Ovary (tissue), 10 donors: ENCODE results near the gene POR. TPM values are rescaled to one million over a fixed set of nuclear protein-coding genes. Genes with fewer than 3 reads are reported as not detected.

Experiments used
- DNase-seq, 5 donors: peaks; one replicate each; pipeline ENCODE4 v3.0.0-alpha.2; 2019 to 2020
- H3K27ac ChIP-seq, 2 donors: fragments of 200-600 bp; one replicate each; pipeline versions ENCODE4 v1.5.1 to v1.8.0; 2019 to 2022
- H3K27me3 ChIP-seq: fragments of 200-600 bp; one replicate; pipeline ENCODE4 v1.8.0; 2022
- H3K36me3 ChIP-seq: fragments of 200-600 bp; sonication (generic); one replicate; pipeline ENCODE4 v1.5.1; 2019
- H3K4me1 ChIP-seq: one replicate; pipeline ENCODE4 v1.8.1; 2013; ENCODE audit warnings: mild to moderate bottlenecking, moderate library complexity; ENCODE audit not compliant: insufficient read depth
- H3K4me3 ChIP-seq: fragments of 200-600 bp; sonication (generic); one replicate; pipeline ENCODE4 v1.5.1; 2017
- H3K9me3 ChIP-seq, 2 donors: fragments of 200-600 bp in 1 of 2; sonication (generic) in 1 of 2; one replicate each; pipeline versions ENCODE4 v1.5.1 to v1.8.1; 2013 to 2019; ENCODE audit warnings: mild to moderate bottlenecking in 1 of 2, moderate library complexity in 1 of 2
- EP300 ChIP-seq: sonication (generic); formaldehyde crosslinking; IDR thresholded peaks from one replicate; pipeline ENCODE4 v1.6.1; 2017; ENCODE audit warnings: antibody characterized with exemption
- POLR2A ChIP-seq: fragments of 450-650 bp; IDR thresholded peaks from one replicate; pipeline ENCODE4 v1.6.1; 2017; ENCODE audit warnings: antibody characterized with exemption, mild to moderate bottlenecking, moderate library complexity
- WGBS, 3 donors: extraction: QIAGEN DNeasy Blood & Tissue Kit in 1 of 3; methylation state at CpG; one replicate each; pipeline versions ENCODE4 v1.1.5 to v1.1.7; 2013 to 2017; 5-methylcytosine and 5-hydroxymethylcytosine counted together
- intact Hi-C, 4 donors: fragments of 100-400 bp; cut with DNase I; formaldehyde crosslinking; loops; one replicate each; pipeline versions ENCODE4 v1.11.0 to v1.15.1; 2022 to 2023
- long read RNA-seq, 3 donors: library from polyadenylated mRNA in 2 of 3; unstranded in 2 of 3; transcript quantifications; one replicate each; pipeline ENCODE4 v2.0.0 and lab custom pipeline, GENCODE V29; 2021 to 2026
- polyA plus RNA-seq, 2 donors: library from polyadenylated mRNA; stranded (reverse); fragments of 200-250 nt in 1 of 2; fragments of 350-450 nt in 1 of 2; fragmentation: Illumina TruSeq in 1 of 2; extraction: RNeasy Lipid Tissue Mini Kit (QIAGEN cat#74804) in 1 of 2; gene quantifications; one replicate each; pipeline ENCODE4 v1.2.3, GENCODE V29; 2013 to 2014
- total RNA-seq, 7 donors: library from RNA; depleted of rRNA in 2 of 7; stranded (reverse); fragments of >200 nt in 2 of 7; fragmentation: NEBNext Ultra II Directional in 3 of 7; extraction: Animal tissue kit (Norgen Biotek cat#: 25700) in 3 of 7; gene quantifications; one replicate each; pipeline versions ENCODE4 v1.1.0 to v1.2.4, GENCODE V29; 2016 to 2023
- TF ChIP-seq, protein P1 (sequence below), 3 donors: fragments of 450-650 bp in 2 of 3; fragments of 200-600 bp in 1 of 3; IDR thresholded peaks; one replicate each; pipeline versions ENCODE4 v1.5.1 to v1.8.0; 2016 to 2022; ENCODE audit warnings: antibody characterized with exemption in 3 of 3, mild to moderate bottlenecking in 1 of 3
- donor health status: DM: no; HTN: no; CAD: no; lungs with moderate emphysema.
- donor health status: DM: no; HTN: no; CAD: no.
- donor health status: Bipolar disorder and iron deficiency.
- donor health status: DM: yes; HTN: yes; CAD: no.
- donor health status: DM: no; HTN: no; CAD: no.
- donor health status: DM: yes; HTN: yes; CAD: no.

The POR gene
- total RNA-seq: 100 to 1,000 TPM in 6 of 7 donors, 10 to 100 TPM in 1; 91.2 to 191 (median 148) TPM
- 100 to 1,000 TPM in 1 of 2 donors, 10 to 100 TPM in 1; 71.8 to 144 TPM for polyA plus RNA-seq
- long read RNA-seq, donor 1, transcript POR-222 (4 exons, 1,028 nt): minor isoform, 5 of 563 reads
- long read RNA-seq, donor 1, transcript POR-201 (15 exons, 2,532 nt): minor isoform, 14 of 563 reads
- long read RNA-seq, donor 1, transcript POR-218 (16 exons, 2,522 nt): major isoform, 264 of 563 reads
- long read RNA-seq, donor 1, partial matches to known transcripts: 224 of 563 reads
- long read RNA-seq, donor 1, other reads (novel, unspliced or antisense): 56 of 563 reads
- long read RNA-seq, donor 2, transcript POR-218 (16 exons, 2,522 nt): major isoform, 7 of 42 reads
- long read RNA-seq, donor 2, partial matches to known transcripts: 6 of 42 reads
- long read RNA-seq, donor 2, other reads (novel, unspliced or antisense): 29 of 42 reads
- long read RNA-seq, donor 3, transcript POR-218 (16 exons, 2,522 nt): major isoform, 86 of 167 reads
- long read RNA-seq, donor 3, transcript POR-201 (15 exons, 2,532 nt): minor isoform, 8 of 167 reads
- long read RNA-seq, donor 3, partial matches to known transcripts: 58 of 167 reads
- long read RNA-seq, donor 3, other reads (novel, unspliced or antisense): 12 of 167 reads

DNA sequence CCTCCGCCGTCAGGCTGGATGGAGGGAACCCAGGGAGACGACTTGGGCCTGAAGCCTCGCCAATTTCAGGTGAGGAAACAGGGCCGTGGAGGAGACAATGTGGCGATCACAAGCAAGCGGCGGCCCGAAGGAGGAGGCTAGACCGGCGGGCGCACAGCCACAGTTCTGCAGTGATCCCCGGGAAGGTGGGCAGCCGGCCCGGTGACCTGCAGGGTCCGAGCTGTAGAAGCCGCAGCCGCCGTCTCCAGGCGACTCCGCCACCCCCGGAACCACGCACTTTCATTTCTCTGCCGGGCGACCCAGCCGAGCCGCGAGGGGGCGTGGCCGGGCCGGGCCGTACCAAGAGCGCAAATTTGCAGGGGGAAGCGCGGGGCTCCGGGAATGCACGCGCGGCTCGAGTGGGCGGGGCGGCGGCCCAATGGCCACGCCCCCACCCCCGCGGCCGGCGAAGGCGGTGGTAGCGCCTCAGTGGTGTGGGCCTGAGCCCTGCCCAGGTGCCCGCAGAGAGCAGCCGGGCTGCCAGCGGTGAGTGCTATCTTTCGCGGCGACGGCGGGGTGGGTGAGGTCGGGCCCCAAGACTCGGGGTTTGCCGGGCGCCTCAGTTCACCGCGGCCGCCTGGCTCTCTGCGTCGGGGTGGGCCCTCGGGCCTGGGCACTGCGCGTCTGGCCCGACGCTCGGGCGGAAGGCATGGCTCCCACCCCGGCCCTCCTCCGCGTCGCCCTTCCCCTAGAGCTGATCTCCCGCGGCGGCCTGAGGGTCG, at the start of gene POR:
Gene POR, plus strand, starts transcription at position 501 of the 761 bp plus-strand sequence. CDS start 38,847 bp downstream, outside the sequence.
- Histone ChIP-seq H3K9me3 (no peaks in the 10 kb centered on the region), H3K27me3 (no peaks in the 10 kb centered on the region), H3K4me1 (peaks cover 13% of the 10 kb centered on the region), H3K36me3 (no peaks in the 10 kb centered on the region), H3K27ac (peak within 1 kb of the TSS; percentile 73 to 79), H3K4me3 (peak within 1 kb of the TSS; percentile 87)
- 0% methylated on average over 66 to 82 of the region's 82 CpGs for WGBS, 3 donors
- peak; percentile 95 to 99 (median 97) for DNase-seq
- intact Hi-C loops: loop anchor here in 1 of 4 donors (2.0 to 5.0 kb wide), 2 partner anchors 47 to 80 kb away; partner anchors contain the start of gene TMEM120A
- TF ChIP-seq EP300 (no peak), POLR2A (peak; percentile 94)
- TF ChIP-seq, protein P1, sequence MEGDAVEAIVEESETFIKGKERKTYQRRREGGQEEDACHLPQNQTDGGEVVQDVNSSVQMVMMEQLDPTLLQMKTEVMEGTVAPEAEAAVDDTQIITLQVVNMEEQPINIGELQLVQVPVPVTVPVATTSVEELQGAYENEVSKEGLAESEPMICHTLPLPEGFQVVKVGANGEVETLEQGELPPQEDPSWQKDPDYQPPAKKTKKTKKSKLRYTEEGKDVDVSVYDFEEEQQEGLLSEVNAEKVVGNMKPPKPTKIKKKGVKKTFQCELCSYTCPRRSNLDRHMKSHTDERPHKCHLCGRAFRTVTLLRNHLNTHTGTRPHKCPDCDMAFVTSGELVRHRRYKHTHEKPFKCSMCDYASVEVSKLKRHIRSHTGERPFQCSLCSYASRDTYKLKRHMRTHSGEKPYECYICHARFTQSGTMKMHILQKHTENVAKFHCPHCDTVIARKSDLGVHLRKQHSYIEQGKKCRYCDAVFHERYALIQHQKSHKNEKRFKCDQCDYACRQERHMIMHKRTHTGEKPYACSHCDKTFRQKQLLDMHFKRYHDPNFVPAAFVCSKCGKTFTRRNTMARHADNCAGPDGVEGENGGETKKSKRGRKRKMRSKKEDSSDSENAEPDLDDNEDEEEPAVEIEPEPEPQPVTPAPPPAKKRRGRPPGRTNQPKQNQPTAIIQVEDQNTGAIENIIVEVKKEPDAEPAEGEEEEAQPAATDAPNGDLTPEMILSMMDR (IDR thresholded peaks at IDR 0.05): peak in 1 of 3 donors; percentile 49

DNA sequence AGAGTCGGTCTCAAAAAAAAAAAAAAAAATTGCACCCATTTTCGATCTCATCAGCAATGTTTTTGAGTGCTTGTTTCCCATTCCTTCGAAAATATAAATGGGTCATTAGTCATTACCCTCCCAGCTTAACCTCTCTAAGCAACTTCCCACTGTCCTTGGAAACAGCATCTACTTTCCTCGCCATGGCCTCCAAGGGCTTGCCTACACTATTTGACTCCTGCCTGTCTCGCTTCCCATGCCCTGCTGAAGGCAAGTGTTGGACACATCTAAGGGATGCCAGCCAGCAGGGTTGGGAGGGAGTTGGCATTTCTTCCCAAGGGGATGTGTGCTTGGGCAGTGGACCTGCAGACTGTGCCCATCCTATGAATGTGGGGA, 48.9 kb upstream of the POR start:
- Histone ChIP-seq H3K4me3 (no peak overlapping the region), H3K4me1 (peaks cover 6% of the 10 kb centered on the region), H3K9me3 (no peaks in the 10 kb centered on the region), H3K36me3 (no peaks in the 10 kb centered on the region), H3K27ac (no peak overlapping the region), H3K27me3 (no peaks in the 10 kb centered on the region)
- WGBS, 3 donors: 26 to 52% (median 39%) methylated on average over 5 of the region's 5 CpGs
- TF ChIP-seq POLR2A: no peak
- TF ChIP-seq, protein P1 (IDR thresholded peaks at IDR 0.05): no peak
- TF ChIP-seq EP300: no peak
- intact Hi-C loops: loop anchor here in 2 of 4 donors (1.0 to 2.0 kb wide), 2 partner anchors 154 to 155 kb away; no protein-coding TSS in a partner anchor
- no peak for DNase-seq

DNA sequence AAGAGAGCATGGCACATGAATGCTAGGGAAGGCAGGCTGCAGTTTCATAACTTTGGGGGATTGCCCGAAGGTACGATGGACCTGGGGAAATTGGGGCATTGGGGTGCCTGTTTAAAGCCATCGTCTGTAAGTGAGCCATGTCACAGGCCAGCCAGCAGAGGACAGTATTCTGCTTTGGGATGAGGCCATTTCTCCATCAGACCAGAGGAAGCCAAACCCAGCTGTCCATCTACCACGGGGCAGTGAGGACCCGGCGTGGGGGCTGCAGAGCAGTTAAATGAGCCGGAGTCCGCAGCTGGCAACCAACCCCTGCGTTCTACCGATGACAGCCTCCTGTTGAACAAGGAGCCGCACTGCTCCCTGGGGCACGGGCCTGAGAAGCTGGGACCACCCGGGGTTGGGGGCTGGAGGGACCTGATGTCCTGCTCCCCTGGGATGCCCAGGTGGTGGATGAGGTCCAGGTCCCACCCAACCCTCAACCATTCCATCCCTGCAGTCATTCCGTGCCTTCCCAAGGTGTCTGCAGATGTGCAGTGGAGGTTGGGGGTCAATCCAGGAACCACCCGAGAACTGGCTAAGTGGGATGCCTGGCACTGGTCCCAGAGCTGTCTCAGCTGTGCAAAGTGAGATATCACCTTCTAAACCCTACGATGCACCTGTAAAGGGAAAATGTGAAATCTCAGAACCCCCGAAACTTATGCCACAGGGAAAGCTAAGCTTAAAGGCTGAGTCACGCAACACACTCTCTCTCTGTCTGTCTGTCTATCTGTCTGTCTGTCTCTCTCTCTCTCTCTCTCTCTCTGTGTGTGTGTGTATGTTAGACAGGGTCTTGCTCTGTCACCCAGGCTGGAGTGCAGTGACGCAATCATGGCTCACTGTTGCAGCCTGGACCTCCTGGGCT, 48.2 kb upstream of the POR start:
- Histone ChIP-seq H3K27ac (no peak overlapping the region), H3K4me3 (no peak overlapping the region), H3K9me3 (no peaks in the 10 kb centered on the region), H3K4me1 (peaks cover 6% of the 10 kb centered on the region), H3K36me3 (no peaks in the 10 kb centered on the region), H3K27me3 (no peaks in the 10 kb centered on the region)
- 34 to 37% (median 36%) methylated on average over 19 of the region's 19 CpGs for WGBS, 3 donors
- peak in 4 of 5 donors; percentile 50 to 66 (median 55) for DNase-seq
- intact Hi-C loops: loop anchor here in 2 of 4 donors (1.0 to 2.0 kb wide), 2 partner anchors 154 kb away; no protein-coding TSS in a partner anchor
- TF ChIP-seq, protein P1 (IDR thresholded peaks at IDR 0.05): peak; percentile 70 to 88 (median 77)
- TF ChIP-seq POLR2A: no peak
